ENCODE measurements around the gene LACTB.

Gene LACTB

DNA sequence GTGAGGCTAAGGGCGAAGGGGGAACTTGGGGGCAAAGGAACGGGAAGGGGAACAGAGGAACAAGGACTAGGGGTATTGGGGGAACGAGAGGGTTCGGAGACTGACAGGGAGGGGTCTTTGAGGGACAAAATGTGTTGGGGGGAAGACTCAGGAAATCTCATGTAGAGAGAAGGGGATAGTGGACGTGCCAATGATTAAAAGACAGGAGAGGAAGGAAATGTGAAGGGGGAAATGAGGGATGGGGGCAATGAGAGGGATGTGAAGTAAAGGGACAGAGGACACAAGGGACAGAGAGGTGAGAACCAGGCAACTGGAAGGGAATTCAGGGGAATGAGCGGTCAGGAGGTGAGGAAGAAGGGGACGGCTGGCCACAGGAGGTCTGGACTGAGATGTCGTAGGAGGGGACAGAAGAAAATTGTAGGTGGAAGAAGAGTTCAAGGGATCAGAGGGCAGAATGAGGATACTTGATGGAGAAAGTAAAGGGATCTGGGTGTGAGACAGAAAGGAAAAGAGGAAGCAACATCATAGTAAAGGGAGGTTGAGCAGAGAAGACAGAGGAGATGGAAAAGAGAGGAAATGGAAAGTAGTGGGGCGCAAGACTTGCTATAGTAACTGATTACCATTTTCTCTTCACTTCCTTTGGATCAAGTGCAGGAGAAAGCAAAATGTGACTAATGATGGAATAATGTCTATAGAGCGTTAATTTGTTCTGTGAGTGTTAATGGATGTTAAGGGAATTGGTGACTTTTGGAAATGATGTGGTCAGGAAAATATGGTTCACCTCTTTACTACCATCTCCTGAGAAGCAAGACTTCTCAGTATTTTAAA is 68.5 kb downstream of the LACTB start:
- Histone ChIP-seq H3K36me3 (replicated peaks) (no peaks in the 10 kb centered on the region), H3K27me3 (replicated peaks) (no peaks in the 10 kb centered on the region), H3K27ac (peak overlapping the region; percentile 14), H3K4me3 (ENCODE audit: low read depth, low read length) (peak overlapping the region; percentile 83)
- no peak for DNase-seq
- in situ Hi-C loops (cut with HindIII; ENCODE audit: low pct_ligation_motif_present, low sequenced_read_pairs) = no loop called here
- TF ChIP-seq, protein P1, sequence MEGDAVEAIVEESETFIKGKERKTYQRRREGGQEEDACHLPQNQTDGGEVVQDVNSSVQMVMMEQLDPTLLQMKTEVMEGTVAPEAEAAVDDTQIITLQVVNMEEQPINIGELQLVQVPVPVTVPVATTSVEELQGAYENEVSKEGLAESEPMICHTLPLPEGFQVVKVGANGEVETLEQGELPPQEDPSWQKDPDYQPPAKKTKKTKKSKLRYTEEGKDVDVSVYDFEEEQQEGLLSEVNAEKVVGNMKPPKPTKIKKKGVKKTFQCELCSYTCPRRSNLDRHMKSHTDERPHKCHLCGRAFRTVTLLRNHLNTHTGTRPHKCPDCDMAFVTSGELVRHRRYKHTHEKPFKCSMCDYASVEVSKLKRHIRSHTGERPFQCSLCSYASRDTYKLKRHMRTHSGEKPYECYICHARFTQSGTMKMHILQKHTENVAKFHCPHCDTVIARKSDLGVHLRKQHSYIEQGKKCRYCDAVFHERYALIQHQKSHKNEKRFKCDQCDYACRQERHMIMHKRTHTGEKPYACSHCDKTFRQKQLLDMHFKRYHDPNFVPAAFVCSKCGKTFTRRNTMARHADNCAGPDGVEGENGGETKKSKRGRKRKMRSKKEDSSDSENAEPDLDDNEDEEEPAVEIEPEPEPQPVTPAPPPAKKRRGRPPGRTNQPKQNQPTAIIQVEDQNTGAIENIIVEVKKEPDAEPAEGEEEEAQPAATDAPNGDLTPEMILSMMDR (IDR thresholded peaks at IDR 0.05; ENCODE audit: low read depth, low read length, missing control alignments) = no peak

DNA sequence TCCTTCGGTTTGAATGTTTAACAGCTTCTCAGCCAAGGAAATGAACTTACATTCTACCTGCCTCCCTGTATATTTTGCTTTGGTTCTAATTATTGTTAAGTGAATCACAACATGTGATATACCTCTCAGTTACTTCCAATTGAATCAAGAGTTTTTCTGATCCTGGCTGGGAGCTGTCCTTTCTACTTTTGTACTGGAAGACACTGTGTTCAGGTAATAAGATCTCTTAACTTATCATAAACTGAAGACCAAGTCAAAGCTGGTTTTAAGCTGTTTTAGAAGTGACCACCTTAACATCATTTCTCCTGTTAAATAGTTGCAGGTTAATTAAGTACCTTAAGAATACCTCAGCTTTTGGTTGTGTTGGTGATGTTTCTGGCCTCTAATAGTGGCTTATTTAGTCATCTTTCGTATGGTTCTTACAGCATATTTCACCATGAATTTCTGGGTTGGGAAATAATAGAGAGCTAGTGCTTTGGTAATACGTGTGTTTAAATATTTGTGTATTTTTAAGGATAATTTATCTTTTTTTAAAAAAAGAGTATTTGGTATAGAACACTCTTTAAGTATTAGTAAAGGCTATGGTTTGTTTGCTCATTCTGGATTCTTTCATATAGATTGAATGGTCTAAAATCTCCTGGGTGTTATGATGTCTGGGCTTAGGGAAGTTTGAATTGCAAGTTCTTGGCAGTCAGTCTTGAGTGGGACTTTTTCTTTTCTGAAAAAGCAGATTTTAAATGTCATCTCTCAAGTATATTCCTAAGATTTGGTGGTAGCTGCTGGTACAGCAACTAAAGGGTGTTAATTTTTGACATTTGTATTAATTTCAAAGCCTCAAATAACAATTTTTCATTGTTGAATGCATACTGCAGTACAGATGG is 69.3 kb downstream of the LACTB start:
- no peak for DNase-seq
- Histone ChIP-seq H3K4me3 (ENCODE audit: low read depth, low read length) (peak overlapping the region; percentile 83), H3K27ac (no peak overlapping the region), H3K27me3 (replicated peaks) (no peaks in the 10 kb centered on the region), H3K36me3 (replicated peaks) (no peaks in the 10 kb centered on the region)
- in situ Hi-C loops (cut with HindIII; ENCODE audit: low pct_ligation_motif_present, low sequenced_read_pairs) = no loop called here
- TF ChIP-seq, protein P1 (IDR thresholded peaks at IDR 0.05; ENCODE audit: low read depth, low read length, missing control alignments) = no peak
